Tibial nerve (tissue), 4 donors: ENCODE data around the gene AHCYL1.

ENCODE experiments used
- EP300 ChIP-seq, 2 donors: sonication (generic); formaldehyde crosslinking; IDR thresholded peaks; one replicate each; pipeline ENCODE4 v1.6.1; 2017; ENCODE audit warnings: antibody characterized with exemption in 2 of 2, mild to moderate bottlenecking in 1 of 2
- POLR2A ChIP-seq, 2 donors: fragments of 450-650 bp; IDR thresholded peaks; one replicate each; pipeline ENCODE4 v1.6.1; 2017; ENCODE audit warnings: antibody characterized with exemption in 2 of 2, mild to moderate bottlenecking in 2 of 2, moderate library complexity in 2 of 2
- TF ChIP-seq, protein P1 (sequence below), 5 experiments: fragments of 200-600 bp in 3 of 5; fragments of 450-650 bp in 2 of 5; sonication (generic) in 3 of 5; IDR thresholded peaks; one replicate each; pipeline ENCODE4 v1.5.1; 2016 to 2019; ENCODE audit warnings: antibody characterized with exemption in 5 of 5, mild to moderate bottlenecking in 3 of 5, moderate library complexity in 2 of 5

DNA sequence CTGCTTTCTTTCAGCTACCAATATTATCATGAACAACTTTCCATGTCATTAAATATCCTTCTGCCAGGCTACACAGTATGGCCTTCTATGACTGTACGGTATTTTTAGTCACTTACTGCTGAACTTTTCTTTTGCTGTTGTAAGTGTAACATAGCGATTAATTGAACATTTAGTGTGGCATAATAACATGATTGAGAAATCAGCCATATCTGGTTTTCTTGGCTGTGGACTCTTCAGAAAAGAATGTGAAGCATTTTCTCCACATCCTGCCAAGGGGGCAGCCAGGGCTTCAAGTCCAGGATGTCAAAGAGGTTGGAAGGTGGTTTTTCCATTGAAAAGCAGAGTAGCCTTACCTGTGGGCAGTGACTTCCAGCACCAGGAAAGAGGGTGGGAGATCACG lies 8.8 kb upstream of the AHCYL1 start:
- TF ChIP-seq, protein P1, sequence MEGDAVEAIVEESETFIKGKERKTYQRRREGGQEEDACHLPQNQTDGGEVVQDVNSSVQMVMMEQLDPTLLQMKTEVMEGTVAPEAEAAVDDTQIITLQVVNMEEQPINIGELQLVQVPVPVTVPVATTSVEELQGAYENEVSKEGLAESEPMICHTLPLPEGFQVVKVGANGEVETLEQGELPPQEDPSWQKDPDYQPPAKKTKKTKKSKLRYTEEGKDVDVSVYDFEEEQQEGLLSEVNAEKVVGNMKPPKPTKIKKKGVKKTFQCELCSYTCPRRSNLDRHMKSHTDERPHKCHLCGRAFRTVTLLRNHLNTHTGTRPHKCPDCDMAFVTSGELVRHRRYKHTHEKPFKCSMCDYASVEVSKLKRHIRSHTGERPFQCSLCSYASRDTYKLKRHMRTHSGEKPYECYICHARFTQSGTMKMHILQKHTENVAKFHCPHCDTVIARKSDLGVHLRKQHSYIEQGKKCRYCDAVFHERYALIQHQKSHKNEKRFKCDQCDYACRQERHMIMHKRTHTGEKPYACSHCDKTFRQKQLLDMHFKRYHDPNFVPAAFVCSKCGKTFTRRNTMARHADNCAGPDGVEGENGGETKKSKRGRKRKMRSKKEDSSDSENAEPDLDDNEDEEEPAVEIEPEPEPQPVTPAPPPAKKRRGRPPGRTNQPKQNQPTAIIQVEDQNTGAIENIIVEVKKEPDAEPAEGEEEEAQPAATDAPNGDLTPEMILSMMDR (IDR thresholded peaks at IDR 0.05): no peak
- TF ChIP-seq POLR2A (IDR thresholded peaks at IDR 0.05) (no peak), EP300 (IDR thresholded peaks at IDR 0.05) (peak in 1 of 2 donors; percentile 44)
